Lung (tissue), 12 donors: ENCODE data around the gene BICC1. TPM values are rescaled to one million over a fixed set of nuclear protein-coding genes. Genes with fewer than 3 reads are reported as not detected.
A peak's percentile ranks its signal among the peaks of the same experiment; 100 is the strongest.

ENCODE experiments used
- ATAC-seq: fragments of 200-7000 bp; cut with Tn5 transposase; one replicate; pipeline ENCODE4 v1.9.1; 2020; ENCODE audit warnings: moderate number of reproducible peaks; ENCODE audit not compliant: insufficient read depth, low FRiP score
- DNase-seq, 3 donors: peaks; one replicate each; pipeline ENCODE4 v3.0.0-alpha.2; 2013 to 2017
- H3K27ac ChIP-seq, 2 donors: one replicate each; pipeline ENCODE4 v1.5.1; 2013; ENCODE audit warnings: mild to moderate bottlenecking in 2 of 2, moderate library complexity in 2 of 2, control low read depth in 1 of 2, inconsistent platforms in 1 of 2, low read depth in 1 of 2, low read length in 1 of 2
- H3K27me3 ChIP-seq, 3 donors: one replicate each; pipeline ENCODE4 v1.5.1; 2013; ENCODE audit warnings: low read length in 2 of 3; ENCODE audit not compliant: control insufficient read depth in 3 of 3, insufficient read depth in 3 of 3
- H3K36me3 ChIP-seq, 4 donors: one replicate each; pipeline ENCODE4 v1.5.1; 2013; ENCODE audit warnings: low read length in 4 of 4, mild to moderate bottlenecking in 1 of 4, moderate library complexity in 1 of 4; ENCODE audit not compliant: control insufficient read depth in 4 of 4, insufficient read depth in 4 of 4
- H3K4me1 ChIP-seq, 5 donors: one replicate each; pipeline ENCODE4 v1.5.1; 2013; ENCODE audit warnings: low read length in 5 of 5, mild to moderate bottlenecking in 2 of 5, moderate library complexity in 1 of 5; ENCODE audit not compliant: control insufficient read depth in 5 of 5, insufficient read depth in 5 of 5
- H3K4me3 ChIP-seq: one replicate; pipeline ENCODE4 v1.5.1; 2013; ENCODE audit warnings: mild to moderate bottlenecking, control low read depth, moderate library complexity
- H3K9ac ChIP-seq, 2 donors: one replicate each; pipeline ENCODE4 v1.5.1; 2013; ENCODE audit warnings: low read length in 2 of 2, control low read depth in 1 of 2; ENCODE audit not compliant: insufficient read depth in 1 of 2
- H3K9me3 ChIP-seq, 4 donors: one replicate each; pipeline ENCODE4 v1.5.1; 2013; ENCODE audit warnings: low read length in 3 of 4, mild to moderate bottlenecking in 1 of 4, moderate library complexity in 1 of 4; ENCODE audit not compliant: control insufficient read depth in 4 of 4, insufficient read depth in 3 of 4
- WGBS, 2 donors: extraction: QIAGEN DNeasy Blood & Tissue Kit; methylation state at CpG; one replicate each; pipeline ENCODE4 v1.1.7; 2013; 5-methylcytosine and 5-hydroxymethylcytosine counted together
- polyA plus RNA-seq, 2 donors: library from polyadenylated mRNA; stranded (reverse); fragments of 200-250 nt; gene quantifications; one replicate each; pipeline ENCODE4 v1.2.1, GENCODE V29; 2013
- total RNA-seq, 2 donors: library from RNA; depleted of rRNA in 1 of 2; stranded (reverse); fragments of >200 nt in 1 of 2; gene quantifications; one replicate each; pipeline ENCODE4 v1.2.1, GENCODE V29; 2014 to 2021
- TF ChIP-seq, protein P1 (sequence below): IDR thresholded peaks from 2 replicates; pipeline ENCODE4 v1.5.1; 2012; ENCODE audit warnings: mild to moderate bottlenecking; ENCODE audit errors: control extremely low read depth, extremely low read depth
- donor health status: control.
- donor health status: control.
- donor health status: Bipolar disorder and iron deficiency.
- donor health status: healthy.
- donor health status: DM: yes; HTN: yes; CAD: no.

The BICC1 gene
- total and polyA plus RNA-seq, 4 donors: 2.3 to 43.1 (median 5.9) TPM

DNA sequence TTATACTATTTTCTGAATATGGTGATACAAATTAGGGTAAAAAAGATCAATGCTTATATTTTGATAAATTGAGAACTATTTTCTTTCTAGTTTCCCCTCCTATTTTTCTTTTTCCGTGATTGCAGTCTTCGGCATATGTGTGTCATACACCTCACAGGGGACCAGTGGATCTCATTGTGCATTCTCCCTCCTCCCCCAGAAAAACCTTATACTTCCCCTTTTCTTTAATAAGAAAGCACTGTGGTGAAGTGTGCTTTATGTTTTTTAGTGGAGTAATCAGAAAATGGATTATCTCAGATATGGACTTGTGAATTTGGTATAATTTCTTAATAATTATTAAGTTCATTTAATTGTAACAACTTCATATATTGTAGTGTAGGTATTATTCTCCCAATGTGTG is 72.8 kb downstream of the BICC1 start:
- DNase-seq (no peak), ATAC-seq (no peak)
- H3K4me1 ChIP-seq: peaks cover 0 to 5% (median 4%) of the 10 kb centered on the region in 5 donors
- H3K27me3 ChIP-seq: no peaks in the 10 kb centered on the region
- TF ChIP-seq, protein P1, sequence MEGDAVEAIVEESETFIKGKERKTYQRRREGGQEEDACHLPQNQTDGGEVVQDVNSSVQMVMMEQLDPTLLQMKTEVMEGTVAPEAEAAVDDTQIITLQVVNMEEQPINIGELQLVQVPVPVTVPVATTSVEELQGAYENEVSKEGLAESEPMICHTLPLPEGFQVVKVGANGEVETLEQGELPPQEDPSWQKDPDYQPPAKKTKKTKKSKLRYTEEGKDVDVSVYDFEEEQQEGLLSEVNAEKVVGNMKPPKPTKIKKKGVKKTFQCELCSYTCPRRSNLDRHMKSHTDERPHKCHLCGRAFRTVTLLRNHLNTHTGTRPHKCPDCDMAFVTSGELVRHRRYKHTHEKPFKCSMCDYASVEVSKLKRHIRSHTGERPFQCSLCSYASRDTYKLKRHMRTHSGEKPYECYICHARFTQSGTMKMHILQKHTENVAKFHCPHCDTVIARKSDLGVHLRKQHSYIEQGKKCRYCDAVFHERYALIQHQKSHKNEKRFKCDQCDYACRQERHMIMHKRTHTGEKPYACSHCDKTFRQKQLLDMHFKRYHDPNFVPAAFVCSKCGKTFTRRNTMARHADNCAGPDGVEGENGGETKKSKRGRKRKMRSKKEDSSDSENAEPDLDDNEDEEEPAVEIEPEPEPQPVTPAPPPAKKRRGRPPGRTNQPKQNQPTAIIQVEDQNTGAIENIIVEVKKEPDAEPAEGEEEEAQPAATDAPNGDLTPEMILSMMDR: no peak
- no peak overlapping the region for H3K27ac ChIP-seq
- WGBS, 2 donors: 46 to 86% methylated on average over 2 of the region's 2 CpGs
- no peak overlapping the region for H3K4me3 ChIP-seq
- peaks cover 0 to 4% (median 0%) of the 10 kb centered on the region in 4 donors for H3K36me3 ChIP-seq
- H3K9ac ChIP-seq: no peak overlapping the region
- H3K9me3 ChIP-seq: peaks cover 0 to 5% (median 0%) of the 10 kb centered on the region in 4 donors

DNA sequence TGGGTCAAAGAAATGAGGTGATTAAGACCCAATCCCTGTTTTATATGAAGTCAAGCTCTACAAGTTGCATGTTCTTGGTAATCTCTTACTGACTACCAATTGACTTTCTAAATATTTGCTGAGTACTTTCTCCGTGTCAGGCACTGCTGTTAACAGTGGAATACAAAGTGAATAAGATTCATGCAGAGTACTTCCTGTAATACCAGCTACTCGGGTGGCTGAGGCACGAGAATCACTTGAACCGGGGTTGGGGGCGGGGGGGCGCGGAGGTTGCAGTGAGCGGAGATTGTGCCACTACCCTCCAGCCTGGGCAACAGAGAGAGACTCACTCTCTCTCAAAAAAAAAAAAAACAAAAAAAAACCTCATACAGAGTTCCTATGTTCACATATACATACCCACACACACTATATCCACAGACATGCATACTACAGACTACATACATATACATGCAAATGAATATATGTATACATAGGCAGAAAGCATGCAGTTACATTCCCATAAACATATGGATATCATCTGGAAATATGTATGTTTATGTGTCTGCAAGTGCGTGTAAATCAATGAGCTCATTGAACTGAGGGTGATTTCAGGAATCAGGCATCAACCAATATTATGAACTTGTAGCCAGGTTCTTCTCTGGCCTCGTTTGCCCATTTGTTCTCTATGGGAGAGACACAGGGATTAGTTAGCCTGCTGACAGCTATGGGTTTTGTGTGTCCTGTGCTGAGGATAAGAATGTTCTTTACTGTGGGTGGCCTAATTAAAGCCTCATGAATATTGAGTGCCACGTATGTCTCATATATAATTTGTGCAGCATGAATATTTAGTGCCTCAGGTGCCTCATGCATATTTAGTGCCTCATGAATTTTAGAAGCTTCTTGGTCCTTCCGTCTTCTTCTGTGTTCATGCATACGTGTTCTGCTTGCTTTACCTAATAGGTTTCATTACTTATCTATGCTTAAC is 73.9 kb downstream of the BICC1 start:
- Histone ChIP-seq H3K9ac (no peak overlapping the region), H3K4me1 (peaks cover 0 to 15% (median 5%) of the 10 kb centered on the region in 5 donors), H3K27me3 (no peaks in the 10 kb centered on the region), H3K36me3 (peaks cover 0 to 4% (median 0%) of the 10 kb centered on the region in 4 donors), H3K27ac (no peak overlapping the region), H3K4me3 (no peak overlapping the region), H3K9me3 (peaks cover 0 to 5% (median 0%) of the 10 kb centered on the region in 4 donors)
- WGBS, 2 donors: 59 to 61% methylated on average over 13 of the region's 13 CpGs
- no peak for ATAC-seq
- TF ChIP-seq, protein P1: no peak
- DNase-seq: peak in 1 of 3 donors; percentile 35

- Histone ChIP-seq H3K9ac (no peak overlapping the region), H3K27me3 (no peaks in the 10 kb centered on the region), H3K9me3 (peaks cover 0 to 2% (median 0%) of the 10 kb centered on the region in 4 donors), H3K4me3 (no peak overlapping the region), H3K36me3 (peaks cover 0 to 4% (median 0%) of the 10 kb centered on the region in 4 donors), H3K4me1 (peaks cover 0 to 15% (median 5%) of the 10 kb centered on the region in 5 donors), H3K27ac (no peak overlapping the region)
- TF ChIP-seq, protein P1: no peak
- ATAC-seq (no peak), DNase-seq (no peak)
- 83 to 89% methylated on average over 2 of the region's 2 CpGs for WGBS, 2 donors
Observed at GRCh38 chr10:58587676-58588075, 75.0 kb downstream of the BICC1 start.
